Testis (tissue), 2 donors: ENCODE data around the gene POLR2C.

Source experiments
- CTCF ChIP-seq, 3 experiments: fragments of 450-650 bp in 2 of 3; fragments of 200-600 bp in 1 of 3; sonication (generic) in 1 of 3; IDR thresholded peaks; one replicate each; pipeline ENCODE4 v1.5.1; 2016 to 2019; ENCODE audit warnings: antibody characterized with exemption in 3 of 3, mild to moderate bottlenecking in 2 of 3, moderate library complexity in 1 of 3
- POLR2A ChIP-seq: fragments of 450-650 bp; IDR thresholded peaks from one replicate; pipeline ENCODE4 v1.6.1; 2017; ENCODE audit warnings: antibody characterized with exemption, mild to moderate bottlenecking, moderate library complexity

DNA sequence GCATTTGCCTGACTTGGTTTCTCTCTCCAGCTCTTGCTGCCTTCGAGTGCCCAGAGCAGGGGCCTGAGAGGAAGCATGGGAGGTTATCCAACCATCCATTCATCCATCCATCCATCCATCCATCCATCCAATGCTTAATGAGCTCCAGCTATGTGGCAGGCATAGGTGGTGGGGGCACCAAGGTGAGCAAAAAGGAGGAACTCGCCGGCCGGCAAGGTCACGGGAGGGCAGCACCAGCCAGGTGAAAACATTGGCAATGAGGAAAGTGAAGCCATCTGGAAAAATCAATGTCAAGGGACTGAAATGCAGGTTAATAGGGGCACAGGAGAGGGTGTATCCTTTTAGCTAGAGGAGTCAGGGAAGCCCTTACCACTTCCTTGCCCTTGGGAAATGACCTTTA lies 42.0 kb downstream of the POLR2C start:
- no peak for TF ChIP-seq POLR2A
- no peak for TF ChIP-seq CTCF (IDR thresholded peaks at IDR 0.05)
